ENCODE data around the gene MAP3K12.
"Not testable (repeated sequence)": the region's sequence is repeated elsewhere in the genome, so short reads cannot be mapped to it uniquely, and the experiment has no call there.

MAP3K12 gene

GRCh38 chr12:53499266-53500141, at the start of gene MAP3K12:
Gene MAP3K12, minus strand, starts transcription at chr12:53499458. Its CDS starts 12,067 bp downstream, at chr12:53487391.
- peak; percentile 43 for DNase-seq

- not testable (repeated sequence) for DNase-seq
Measured at GRCh38 chr12:53548354-53548753, 49.1 kb upstream of the MAP3K12 start.

- DNase-seq: peak; percentile 59
Measured at GRCh38 chr12:53543539-53543938, 44.3 kb upstream of the MAP3K12 start.

- no peak for DNase-seq
Measured at GRCh38 chr12:53539526-53539925, 40.3 kb upstream of the MAP3K12 start.

GRCh38 chr12:53538209-53538689, 39.0 kb upstream of the MAP3K12 start:
- DNase-seq: no peak

- no peak for DNase-seq
Measured at GRCh38 chr12:53536962-53537361, 37.7 kb upstream of the MAP3K12 start.

- no peak for DNase-seq
Measured at GRCh38 chr12:53533471-53533870, 34.2 kb upstream of the MAP3K12 start.

GRCh38 chr12:53532524-53533445, 33.5 kb upstream of the MAP3K12 start:
- no peak for DNase-seq

GRCh38 chr12:53532021-53532420, 32.8 kb upstream of the MAP3K12 start:
- DNase-seq: no peak

- DNase-seq: no peak
Measured at GRCh38 chr12:53530920-53531319, 31.7 kb upstream of the MAP3K12 start.

GRCh38 chr12:53530061-53530460, 30.8 kb upstream of the MAP3K12 start:
- DNase-seq: no peak

- DNase-seq: no peak
Measured at GRCh38 chr12:53524476-53524875, 25.2 kb upstream of the MAP3K12 start.

- DNase-seq: no peak
Measured at GRCh38 chr12:53523131-53523530, 23.9 kb upstream of the MAP3K12 start.

- DNase-seq: no peak
Measured at GRCh38 chr12:53518381-53518780, 19.1 kb upstream of the MAP3K12 start.

- DNase-seq: no peak
Measured at GRCh38 chr12:53516758-53517455, 17.6 kb upstream of the MAP3K12 start.

GRCh38 chr12:53515291-53515680, 16.0 kb upstream of the MAP3K12 start:
- no peak for DNase-seq

- DNase-seq: no peak
Measured at GRCh38 chr12:53514628-53515290, 15.5 kb upstream of the MAP3K12 start.

GRCh38 chr12:53513712-53514410, 14.6 kb upstream of the MAP3K12 start:
- DNase-seq: no peak

GRCh38 chr12:53510181-53510812, 11.0 kb upstream of the MAP3K12 start:
- DNase-seq: no peak

- peak; percentile 54 for DNase-seq
Measured at GRCh38 chr12:53508534-53509170, 9.4 kb upstream of the MAP3K12 start.

GRCh38 chr12:53507603-53507885, 8.3 kb upstream of the MAP3K12 start:
- no peak for DNase-seq

Measured in amniotic stem cell (primary cell).